Activated CD4-positive, alpha-beta T cell treated with anti-CD3 and anti-CD28 coated beads, Interleukin-2, Interleukin-4, amounts not matched to agents 100 ng/mL and 50 ng/mL, durations not matched to agents 16 hours and 8 hours (primary cell): Measurements from ENCODE around the gene ADCY9.
"Not testable (repeated sequence)": the region's sequence is repeated elsewhere in the genome, so short reads cannot be mapped to it uniquely, and the experiment has no call there.

Source experiments
- DNase-seq: peaks from one replicate; pipeline ENCODE4 v3.0.0-alpha.2; 2020; ENCODE audit warnings: low spot score

The ADCY9 gene

GRCh38 chr16:4116325-4117249 is at the start of gene ADCY9:
ADCY9 (minus strand) TSS chr16:4116442; CDS start chr16:4115442, 1,000 bp downstream.
- peak; percentile 70 for DNase-seq

- DNase-seq = no peak
Measured at GRCh38 chr16:4160658-4161430, 44.6 kb upstream of the ADCY9 start.

GRCh38 chr16:4159726-4160125 is 43.5 kb upstream of the ADCY9 start:
- no peak for DNase-seq

- no peak for DNase-seq
Measured at GRCh38 chr16:4158143-4159093, 42.2 kb upstream of the ADCY9 start.

GRCh38 chr16:4157376-4157825 is 41.2 kb upstream of the ADCY9 start:
- DNase-seq = no peak

GRCh38 chr16:4156503-4156902 is 40.3 kb upstream of the ADCY9 start:
- not testable (repeated sequence) for DNase-seq

GRCh38 chr16:4153364-4153763 is 37.1 kb upstream of the ADCY9 start:
- not testable (repeated sequence) for DNase-seq

GRCh38 chr16:4152267-4152666 is 36.0 kb upstream of the ADCY9 start:
- no peak for DNase-seq

GRCh38 chr16:4147236-4147635 is 31.0 kb upstream of the ADCY9 start:
- no peak for DNase-seq

GRCh38 chr16:4142268-4142667 is 26.0 kb upstream of the ADCY9 start:
- DNase-seq = peak; percentile 4

- DNase-seq = no peak
Measured at GRCh38 chr16:4141604-4142003, 25.4 kb upstream of the ADCY9 start.

GRCh38 chr16:4140652-4141051 is 24.4 kb upstream of the ADCY9 start:
- DNase-seq = no peak

GRCh38 chr16:4139968-4140367 is 23.7 kb upstream of the ADCY9 start:
- no peak for DNase-seq

- DNase-seq = no peak
Measured at GRCh38 chr16:4138713-4139112, 22.5 kb upstream of the ADCY9 start.

GRCh38 chr16:4137438-4137837 is 21.2 kb upstream of the ADCY9 start:
- DNase-seq = no peak

- no peak for DNase-seq
Measured at GRCh38 chr16:4136229-4136813, 20.1 kb upstream of the ADCY9 start.

GRCh38 chr16:4135537-4135936 is 19.3 kb upstream of the ADCY9 start:
- DNase-seq = no peak

- no peak for DNase-seq
Measured at GRCh38 chr16:4133897-4134372, 17.7 kb upstream of the ADCY9 start.

- no peak for DNase-seq
Measured at GRCh38 chr16:4131621-4132020, 15.4 kb upstream of the ADCY9 start.

- DNase-seq = no peak
Measured at GRCh38 chr16:4124535-4125294, 8.5 kb upstream of the ADCY9 start.
